Left cardiac atrium (tissue), 4 donors: ENCODE data around the gene RWDD1. TPM values are rescaled to one million over a fixed set of nuclear protein-coding genes. Genes with fewer than 3 reads are reported as not detected.

Source experiments
- ATAC-seq, 2 donors: fragments of 200-7000 bp; cut with Tn5 transposase; one replicate each; pipeline ENCODE4 v1.9.1; 2020; ENCODE audit warnings: mild to moderate bottlenecking in 2 of 2, moderate library complexity in 2 of 2
- DNase-seq: peaks from one replicate; pipeline ENCODE4 v3.0.0-alpha.2; 2020
- intact Hi-C, 2 donors: fragments of 100-400 bp; cut with DNase I; formaldehyde crosslinking; loops; one replicate each; pipeline versions ENCODE4 v1.14.1 to v1.15.1; 2022 to 2023
- total RNA-seq, 2 donors: library from RNA; stranded (reverse); fragmentation: NEBNext Ultra II Directional; extraction: Animal tissue kit (Norgen Biotek cat#: 25700); gene quantifications; one replicate each; pipeline ENCODE4 v1.2.1, GENCODE V29; 2021
- donor health status: DM: no; HTN: yes; CAD: no.
- donor health status: DM: no; HTN: yes; CAD: no; lungs with severe emphysema.
- donor health status: DM: yes; HTN: yes; CAD: no.
- donor health status: Dilated cardiomyopathy.

RWDD1 gene
- total RNA-seq, 2 donors from 2014 or later: 52.7 to 61.5 TPM

DNA sequence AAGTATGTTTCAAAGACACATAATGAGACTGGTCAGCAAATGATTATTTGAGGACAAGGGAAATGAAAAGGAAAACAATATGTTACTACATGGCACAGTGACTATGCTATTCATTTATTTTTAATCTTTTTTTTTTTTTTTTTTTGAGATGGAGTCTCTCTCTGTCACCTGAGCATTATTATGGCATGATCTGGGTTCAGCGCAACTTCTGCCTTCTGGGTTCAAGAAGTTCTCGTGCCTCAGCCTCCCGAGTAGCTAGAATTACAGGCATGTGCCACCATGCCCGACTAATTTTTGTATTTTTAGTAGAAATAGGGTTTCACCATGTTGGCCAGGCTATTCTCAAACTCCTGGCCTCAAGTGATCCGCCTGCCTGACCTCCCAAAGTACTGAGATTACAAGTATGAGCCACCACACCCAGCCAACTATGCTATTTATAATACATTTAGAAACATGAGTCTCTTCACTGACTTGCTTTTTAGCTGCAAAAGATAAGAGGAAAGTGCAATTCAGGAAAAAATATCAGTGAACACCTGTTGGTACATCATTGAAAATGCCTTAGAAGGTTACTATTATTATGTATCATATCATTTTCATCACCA is 14.4 kb upstream of the RWDD1 start:
- no peak for ATAC-seq
- DNase-seq: no peak

DNA sequence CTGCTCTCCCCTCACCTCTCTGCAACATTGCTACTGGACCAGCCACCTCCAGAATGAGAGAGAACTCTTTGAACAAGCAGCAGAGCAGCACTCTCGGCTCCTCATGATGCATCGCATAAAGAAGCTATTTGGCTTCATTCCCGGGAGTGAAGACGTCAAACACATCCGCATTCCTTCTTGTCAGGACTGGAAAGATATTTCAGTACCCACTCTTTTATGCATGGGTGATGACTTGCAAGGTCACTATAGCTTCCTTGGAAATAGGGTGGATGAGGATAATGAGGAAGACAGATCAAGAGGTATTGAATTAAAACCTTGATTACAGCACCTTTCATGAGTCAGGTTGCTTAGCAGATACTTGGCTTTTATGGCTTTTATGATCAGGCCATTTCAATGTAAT is 13.4 kb upstream of the RWDD1 start:
- intact Hi-C loops: no loop called here
- DNase-seq: peak; percentile 46

More for the DNA sequence above, 14.4 kb upstream of the RWDD1 start:
- intact Hi-C loops: no loop called here

DNA sequence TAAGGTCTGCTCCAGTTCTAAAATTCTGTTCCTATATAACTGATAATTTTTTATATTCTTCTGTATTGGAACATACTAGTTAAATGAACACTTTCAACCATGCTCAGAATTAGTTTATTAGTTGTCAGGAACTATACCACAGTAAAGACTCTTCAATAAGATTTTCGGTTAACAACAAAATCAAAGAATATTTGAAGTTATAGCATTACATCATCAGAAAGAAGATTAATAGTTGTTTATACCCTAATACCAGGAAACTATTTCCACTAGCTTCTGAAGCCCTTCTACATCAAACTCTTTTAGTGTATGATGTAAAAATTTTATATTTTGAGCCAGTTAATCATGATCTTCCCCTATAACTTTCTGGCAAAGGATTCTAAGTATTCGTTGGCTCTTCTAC is 11.2 kb upstream of the RWDD1 start:
- intact Hi-C loops: loop anchor here (10.0 kb wide), 1 partner anchor 285 kb away; the partner anchor contains the start of gene TSPYL1 (in 2 of the 2)
- no peak for ATAC-seq
- no peak for DNase-seq

More for the DNA sequence above, 13.4 kb upstream of the RWDD1 start:
- peak; percentile 55 to 86 for ATAC-seq

DNA sequence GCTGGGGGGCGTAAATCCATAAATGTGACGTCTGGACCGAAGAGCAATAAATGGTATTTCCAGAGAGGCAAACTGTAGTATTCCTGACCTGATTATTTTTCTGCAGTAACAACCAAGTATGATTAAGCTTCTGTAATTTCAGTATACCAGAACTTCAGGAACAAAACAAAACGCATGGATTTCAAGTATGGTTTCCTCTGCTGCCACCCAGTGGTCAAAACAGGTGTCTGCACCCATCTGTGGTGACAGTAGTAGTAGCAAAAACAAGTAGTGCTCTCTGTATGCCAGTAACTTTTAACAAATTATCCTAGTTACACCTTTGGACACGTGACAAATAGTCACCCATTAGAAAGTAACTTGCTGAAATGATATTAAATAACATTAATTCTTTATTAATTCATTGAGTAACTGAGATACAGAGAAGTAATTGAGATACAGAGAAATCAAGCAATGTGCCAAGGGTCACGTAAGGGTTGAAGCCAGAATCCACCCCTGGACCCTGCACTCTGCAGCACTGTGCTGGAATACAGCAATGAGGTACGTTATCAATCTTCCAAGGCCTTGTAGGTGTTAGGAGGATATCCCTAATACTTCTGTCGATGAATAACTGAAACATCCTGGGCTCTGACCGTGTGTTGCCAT is 9.8 kb upstream of the RWDD1 start:
- ATAC-seq: peak; percentile 41 to 56
- intact Hi-C loops: loop anchor here (1.0 to 10.0 kb wide), 2 partner anchors 25 to 287 kb away; partner anchors contain the start of gene TSPYL1 (in 2 of the 2)
- DNase-seq: peak; percentile 69

DNA sequence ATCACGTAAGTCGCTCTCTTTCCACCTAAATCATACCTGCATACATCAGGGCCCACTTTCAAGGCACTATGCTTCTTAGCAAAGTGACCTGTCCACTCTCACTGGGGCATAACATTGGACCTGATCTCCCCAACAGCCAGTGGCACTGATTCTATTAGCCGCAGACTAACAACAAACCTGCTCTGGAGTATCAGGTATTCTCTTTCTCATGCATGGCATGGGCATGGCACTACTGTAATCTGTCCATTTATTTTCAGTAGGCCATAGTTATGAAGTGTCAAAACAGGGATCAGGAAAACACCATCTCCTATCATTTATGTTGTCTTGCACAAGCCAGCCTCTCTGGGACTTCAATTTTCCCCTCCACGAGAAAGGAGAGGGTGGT is 9.3 kb upstream of the RWDD1 start:
- intact Hi-C loops: loop anchor here (10.0 kb wide), 1 partner anchor 287 kb away; the partner anchor contains the start of gene TSPYL1 (in 2 of the 2)
- no peak for DNase-seq
- ATAC-seq: no peak

DNA sequence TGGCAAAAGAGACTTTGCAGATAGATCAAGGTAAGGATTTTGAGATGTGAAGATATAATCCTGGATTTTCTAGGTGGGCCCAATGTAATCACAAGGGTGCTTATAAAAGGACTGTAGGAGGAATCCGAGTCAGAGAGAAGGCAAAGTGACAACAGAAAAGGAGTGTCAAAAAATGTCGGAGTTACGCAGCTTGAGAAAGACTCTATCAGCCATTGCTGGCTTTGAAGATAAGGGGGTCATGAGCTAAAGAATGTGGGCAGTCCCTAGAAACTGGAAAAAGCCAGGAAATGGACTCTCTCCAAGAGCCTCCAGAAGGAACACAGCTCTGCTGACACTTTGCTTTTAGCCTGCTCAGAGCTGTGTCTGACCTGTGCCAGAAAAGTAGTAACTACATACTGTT is 8.7 kb upstream of the RWDD1 start:
- ATAC-seq: peak in 1 of 2 donors; percentile 42
- intact Hi-C loops: loop anchor here (10.0 kb wide), 1 partner anchor 288 kb away; the partner anchor contains the start of gene TSPYL1 (in 2 of the 2)
- no peak for DNase-seq

DNA sequence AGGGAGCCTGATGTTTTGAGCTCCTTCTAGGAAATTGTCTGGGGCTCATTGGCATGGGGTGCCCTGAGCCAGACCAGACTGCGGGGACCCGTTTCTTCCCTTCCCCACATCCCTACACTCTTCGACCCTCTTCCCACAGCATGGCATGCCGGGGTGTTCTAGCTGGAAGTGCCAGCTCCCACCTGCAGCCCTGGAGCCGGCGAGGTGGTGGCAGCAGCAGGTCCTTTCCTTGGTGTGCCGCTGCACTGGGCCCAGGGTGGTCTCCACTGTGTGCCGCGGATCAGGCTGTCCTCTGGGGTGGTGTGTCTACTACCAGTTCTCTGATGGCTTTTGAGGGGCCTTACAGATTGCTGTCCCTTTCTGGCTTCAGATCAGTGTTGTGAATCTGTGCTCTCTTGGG is 7.5 kb upstream of the RWDD1 start:
- intact Hi-C loops: loop anchor here (10.0 kb wide), 1 partner anchor 289 kb away; the partner anchor contains the start of gene TSPYL1 (in 2 of the 2)
- ATAC-seq: no peak
- no peak for DNase-seq

DNA sequence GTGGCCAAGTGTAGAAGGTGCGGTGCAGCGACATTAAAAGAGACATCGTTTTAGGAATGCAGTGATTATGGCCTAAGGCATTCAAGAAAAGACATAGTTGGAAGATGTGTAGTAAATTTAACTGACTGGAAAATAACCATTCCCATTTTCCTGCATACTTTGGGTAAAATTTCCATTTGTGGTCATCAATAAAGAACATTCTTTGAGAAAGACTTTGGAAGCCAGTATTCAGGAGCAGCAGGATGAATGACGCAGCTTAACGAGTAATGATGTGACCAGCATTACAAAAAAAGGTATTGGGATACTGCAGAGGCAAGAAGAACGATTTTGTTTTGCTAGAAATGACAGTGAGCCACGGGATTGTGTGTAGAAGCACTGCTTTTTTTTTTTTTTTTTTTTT is 7.0 kb upstream of the RWDD1 start:
- ATAC-seq: no peak
- intact Hi-C loops: loop anchor here (10.0 kb wide), 1 partner anchor 290 kb away; the partner anchor contains the start of gene TSPYL1 (in 2 of the 2)
- no peak for DNase-seq

DNA sequence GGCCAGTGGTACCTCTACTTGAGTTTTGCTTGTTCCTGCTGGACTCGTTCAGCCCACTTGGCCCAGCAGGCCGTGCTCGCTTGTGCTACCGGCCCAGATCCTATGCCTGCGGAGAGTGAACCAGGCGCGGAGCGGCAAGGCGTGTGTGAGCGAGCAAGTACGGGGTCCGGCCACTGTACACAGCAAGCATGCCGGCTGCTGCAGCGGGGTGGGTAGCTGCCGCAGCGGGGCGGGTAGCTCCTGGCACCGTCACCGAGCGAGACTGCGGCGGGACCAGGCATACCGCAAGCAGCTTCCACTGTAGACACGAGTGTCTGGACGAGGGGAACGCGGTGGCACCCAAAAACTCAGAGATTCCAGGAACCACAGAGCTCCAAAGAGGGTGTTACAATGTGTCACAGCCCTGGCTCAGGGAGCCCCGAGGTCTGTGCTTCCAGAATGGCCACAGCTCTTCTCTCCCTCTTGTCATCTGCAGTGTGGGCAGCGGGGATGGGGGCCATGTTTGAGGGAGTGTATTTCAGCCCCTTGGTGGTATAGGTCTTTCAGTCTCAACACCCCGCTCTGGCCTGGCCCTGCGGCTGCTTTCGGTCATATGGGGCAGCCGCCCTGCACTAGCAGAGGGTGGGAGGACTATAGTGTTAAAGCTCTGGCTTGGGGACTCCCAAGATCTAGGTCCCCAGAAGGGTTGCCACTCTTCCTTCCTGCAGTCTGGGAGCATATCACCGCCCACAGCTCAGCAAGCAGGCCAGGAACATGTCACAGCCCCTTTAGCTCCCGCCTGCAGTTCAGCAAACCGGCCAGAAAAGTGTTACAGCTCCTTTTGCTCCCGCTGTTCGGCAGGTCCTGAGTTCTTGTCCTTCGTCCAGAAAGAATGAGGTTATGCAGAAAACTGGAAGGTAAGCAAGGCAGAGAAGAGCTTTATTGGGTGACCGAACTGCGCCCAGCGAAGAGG is 6.1 kb upstream of the RWDD1 start:
- ATAC-seq: peak; percentile 76 to 78

DNA sequence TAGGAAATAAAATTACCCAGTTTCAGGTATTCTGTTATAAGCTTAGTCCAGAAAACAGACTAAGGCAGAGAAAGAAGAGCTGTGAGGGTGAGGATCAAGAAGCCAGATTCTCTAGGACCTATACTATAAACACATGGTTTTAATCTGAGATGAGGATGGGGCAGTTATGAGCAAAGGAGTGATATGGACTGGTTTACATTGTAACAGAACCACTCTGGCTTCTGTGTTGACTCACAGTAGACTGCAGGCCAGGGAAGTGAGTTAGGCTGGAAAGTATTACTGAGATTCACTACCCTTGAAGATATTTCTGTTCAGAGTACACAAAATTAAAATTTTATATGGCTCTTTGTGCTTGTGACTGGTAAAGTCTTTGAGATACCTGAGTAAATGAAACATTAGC is 3.2 kb upstream of the RWDD1 start:
- ATAC-seq: no peak
- DNase-seq: no peak

More for the DNA sequence above, 6.1 kb upstream of the RWDD1 start:
- intact Hi-C loops: loop anchor here (10.0 kb wide), 1 partner anchor 290 kb away; the partner anchor contains the start of gene TSPYL1 (in 2 of the 2)
- peak; percentile 46 for DNase-seq

DNA sequence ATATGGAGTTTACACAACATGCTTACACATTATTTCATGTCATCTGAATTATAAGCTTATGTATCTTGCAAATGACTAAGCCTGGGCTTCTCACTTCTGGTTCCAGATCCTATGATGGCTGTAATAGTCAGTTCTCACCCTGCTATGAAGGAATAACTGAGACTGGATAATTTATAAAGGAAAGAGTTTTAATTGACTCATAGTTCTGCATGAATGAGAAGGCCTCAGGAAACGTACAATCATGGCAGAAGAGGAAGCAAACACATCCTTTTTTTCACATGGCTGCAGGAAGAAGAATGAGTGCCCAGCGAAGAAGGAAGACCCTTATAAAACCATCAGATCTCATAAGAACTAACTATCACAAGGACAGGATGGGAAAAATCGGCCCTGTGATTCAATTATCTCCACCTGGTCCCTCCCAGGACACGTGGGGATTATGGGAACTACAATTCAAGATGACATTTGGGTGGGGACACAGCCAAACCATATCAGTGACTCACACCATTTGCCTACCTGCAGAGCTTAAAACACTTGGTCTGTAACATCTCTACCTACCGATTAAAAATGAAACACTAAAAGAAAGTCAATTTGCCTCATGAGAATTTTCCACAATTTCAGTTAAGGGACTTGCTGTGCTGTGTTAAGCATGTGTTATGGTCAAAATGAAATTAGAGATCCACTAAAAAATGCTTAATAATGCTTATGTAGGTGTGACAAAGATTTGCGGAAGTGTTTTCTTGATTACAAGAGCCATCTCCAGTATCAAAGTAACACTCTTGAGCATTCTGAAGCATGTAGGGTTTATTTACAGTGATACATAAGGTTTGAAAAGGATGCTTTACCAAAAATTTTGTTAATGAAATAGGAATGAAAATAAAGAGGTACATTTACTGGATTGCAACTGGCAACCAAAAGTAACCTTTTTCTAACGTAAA is 2.2 kb upstream of the RWDD1 start:
- intact Hi-C loops: loop anchor here (10.0 kb wide), 1 partner anchor 294 kb away; the partner anchor contains the start of gene TSPYL1 (in 2 of the 2)
- ATAC-seq (no peak), DNase-seq (no peak)

More for the DNA sequence above, 3.2 kb upstream of the RWDD1 start:
- intact Hi-C loops: loop anchor here (10.0 kb wide), 1 partner anchor 293 kb away; the partner anchor contains the start of gene TSPYL1 (in 2 of the 2)

DNA sequence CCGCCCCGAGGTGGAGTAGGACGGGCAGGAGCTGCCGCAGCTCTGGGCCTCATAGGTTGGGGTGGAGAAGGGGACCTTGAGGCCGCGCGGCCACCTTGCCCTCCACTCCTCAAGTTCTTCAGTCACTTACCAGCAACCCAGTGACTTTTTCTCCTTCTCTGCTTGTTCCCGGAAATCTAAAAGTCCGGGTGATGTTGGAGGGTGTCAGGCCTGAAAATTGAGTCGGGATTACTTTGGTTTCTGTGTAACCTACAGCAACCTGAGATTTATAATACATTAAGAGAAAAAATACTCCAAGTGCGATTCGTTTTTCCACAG is 338 bp downstream of the RWDD1 start:
- peak in 1 of 2 donors; percentile 48 for ATAC-seq
- intact Hi-C loops: no loop called here
- DNase-seq: no peak

DNA sequence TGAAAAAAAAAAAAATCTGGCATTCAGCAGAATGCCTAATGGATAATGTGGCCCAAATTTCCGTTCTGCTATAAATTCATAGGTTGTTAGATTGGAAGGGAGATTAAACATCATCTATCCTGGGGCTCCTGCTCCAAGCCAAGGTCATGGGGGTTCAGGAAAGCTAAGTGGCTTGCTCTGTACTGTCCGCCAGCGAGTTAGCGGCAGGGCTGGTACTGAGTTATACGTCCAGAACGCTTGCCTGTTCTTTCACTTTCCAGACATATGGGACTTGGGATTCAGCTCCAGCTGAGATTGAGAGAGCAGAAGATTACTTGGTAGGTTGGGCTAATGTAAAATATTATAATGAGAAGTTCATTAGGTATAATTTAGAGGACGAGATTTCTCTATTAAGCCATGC is 858 bp downstream of the RWDD1 start:
- intact Hi-C loops: no loop called here
- peak; percentile 12 to 31 for ATAC-seq

DNA sequence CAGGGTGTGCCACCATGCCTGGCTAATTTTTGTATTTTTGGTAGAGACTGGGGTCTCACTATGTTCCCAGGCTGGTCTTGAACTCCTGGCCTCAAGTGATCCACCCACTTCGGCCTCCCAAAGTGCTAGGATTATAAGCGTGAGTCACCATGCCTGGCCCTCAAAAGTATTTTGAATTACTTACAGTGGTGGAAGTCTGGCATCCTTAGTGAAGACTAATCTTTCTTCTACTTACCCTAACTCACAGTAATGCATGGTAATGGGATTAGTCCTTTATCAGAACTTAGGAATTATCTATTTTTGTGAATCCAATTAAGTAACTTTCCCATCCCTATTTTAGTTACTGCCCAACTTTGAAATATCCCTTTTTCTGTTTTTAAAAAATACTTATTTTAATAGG is 3.9 kb downstream of the RWDD1 start:
- DNase-seq (no peak), ATAC-seq (no peak)
- intact Hi-C loops: no loop called here

More for the DNA sequence above, 858 bp downstream of the RWDD1 start:
- peak; percentile 35 for DNase-seq

DNA sequence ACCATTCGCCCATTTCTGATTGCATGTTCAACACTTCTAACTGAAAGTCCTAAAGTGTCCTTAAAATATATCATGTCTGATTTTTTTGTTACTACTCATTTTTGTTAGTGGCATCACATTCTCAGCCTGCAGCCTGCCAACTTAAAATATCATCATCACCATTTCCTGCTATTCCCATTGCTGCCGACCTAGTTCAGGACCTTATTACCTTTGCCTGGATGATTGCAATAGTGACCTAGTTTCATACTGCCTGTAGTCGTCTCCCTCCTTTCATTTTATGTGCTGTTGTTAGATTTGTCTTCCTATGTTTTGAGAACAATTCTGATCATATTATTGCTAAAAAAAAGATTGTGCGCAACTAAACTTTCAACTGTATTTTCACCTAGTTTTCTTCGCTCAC is 6.2 kb downstream of the RWDD1 start:
- ATAC-seq: no peak
- no peak for DNase-seq

DNA sequence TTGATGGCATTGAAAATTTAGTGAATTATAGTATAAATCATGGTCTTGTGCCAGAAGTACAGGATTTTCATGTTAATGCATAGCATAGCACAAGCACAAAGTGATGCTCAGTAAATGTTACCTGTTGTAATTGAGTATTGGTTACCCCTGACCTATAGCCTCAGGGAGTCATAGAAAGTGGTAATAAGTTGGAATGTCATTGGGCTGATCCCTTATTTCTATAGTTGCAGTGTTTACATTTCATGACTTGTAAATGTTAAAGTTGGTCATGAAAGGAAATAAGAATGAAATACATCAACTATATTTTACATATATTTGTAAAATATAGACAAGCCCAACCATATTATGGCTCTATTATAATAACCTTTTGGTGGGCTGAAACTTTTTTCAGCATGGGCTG is 7.0 kb downstream of the RWDD1 start:
- ATAC-seq (no peak), DNase-seq (no peak)
- intact Hi-C loops: no loop called here

More for the DNA sequence above, 6.2 kb downstream of the RWDD1 start:
- intact Hi-C loops: no loop called here

DNA sequence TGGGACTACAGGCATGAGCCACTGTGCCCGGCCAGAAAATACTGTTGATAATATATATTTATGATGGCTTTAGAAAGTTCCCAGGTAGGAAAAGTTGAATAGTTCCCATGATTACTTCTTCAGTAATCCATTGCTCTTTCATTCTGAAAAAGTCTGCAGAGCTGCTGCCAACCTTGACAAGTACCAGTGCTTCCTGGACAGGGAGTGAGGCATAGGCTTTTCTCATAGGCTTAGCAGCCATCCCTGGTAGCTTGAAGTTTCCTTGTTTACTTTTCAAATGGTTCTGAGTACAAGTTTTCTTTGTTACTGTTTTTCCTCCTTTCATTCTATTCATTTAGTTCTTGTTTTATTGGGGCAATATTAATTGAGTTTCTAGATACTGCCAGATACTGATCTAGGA is 7.8 kb downstream of the RWDD1 start:
- intact Hi-C loops: no loop called here
- ATAC-seq (no peak), DNase-seq (no peak)

DNA sequence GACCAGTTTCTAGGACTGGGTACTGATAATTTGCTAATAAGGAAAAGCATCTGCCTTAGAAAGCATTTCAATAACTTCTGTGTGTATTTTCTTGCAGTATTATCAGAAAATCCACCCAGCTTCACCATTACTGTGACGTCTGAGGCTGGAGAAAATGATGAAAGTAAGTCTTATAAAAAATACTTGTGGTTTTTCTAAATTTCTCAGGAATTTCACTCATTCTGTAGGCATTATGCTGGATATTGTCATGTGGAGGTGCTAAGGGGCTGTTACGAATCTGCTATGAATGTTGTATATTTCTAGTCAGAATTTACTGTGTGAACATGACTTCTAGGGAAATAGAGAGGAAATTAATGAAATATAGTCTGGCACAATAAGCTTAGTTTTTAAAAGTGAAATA is 8.9 kb downstream of the RWDD1 start:
- ATAC-seq (no peak), DNase-seq (no peak)
- intact Hi-C loops: no loop called here
